SK-N-SH (cell line): ENCODE results near the gene TUBA8. TPM values are rescaled to one million over a fixed set of nuclear protein-coding genes. Genes with fewer than 3 reads are reported as not detected.

Experiments
- CTCF ChIA-PET: fragments of 300-600, 350-600 bp; formaldehyde crosslinking; extraction: SDS; loops from one replicate; lab custom pipeline; 2021; lab: Yijun Ruan, JAX
- POLR2A ChIA-PET: fragments of 350-600 bp; sonication (Branson Sonifier 250); formaldehyde crosslinking; extraction: SDS; loops from one replicate; lab custom pipeline; 2020; ENCODE audit warnings: antibody characterized with exemption, inconsistent platforms; lab: Yijun Ruan, JAX
- DNase-seq: peaks from one replicate; pipeline ENCODE4 v3.0.0; 2012
- H2AFZ ChIP-seq: fragments of 200-600 bp; sonication (generic); 2 replicates; pipeline ENCODE4 v1.8.1; 2016; ENCODE audit warnings: antibody characterized with exemption, mild to moderate bottlenecking, low read depth
- H3F3A ChIP-seq: fragments of 200-600 bp; sonication (generic); replicated peaks from 2 replicates; pipeline ENCODE3; 2016; ENCODE audit warnings: antibody characterized with exemption, mild to moderate bottlenecking; ENCODE audit not compliant: insufficient read depth
- H3K27ac ChIP-seq, 2 experiments: fragments of 200-500 bp in 1 of 2; fragments of 200-600 bp in 1 of 2; sonication (Bioruptor generic) in 1 of 2; sonication (generic), shearing (Covaris generic) in 1 of 2; 2 replicates each; pipeline versions ENCODE4 v1.5.1 to v1.6.1; 2014 to 2016; ENCODE audit warnings: low read depth in 2 of 2, inconsistent platforms in 1 of 2, low read length in 1 of 2, mild to moderate bottlenecking in 1 of 2, mixed read lengths in 1 of 2
- H3K27me3 ChIP-seq: fragments of 200-600 bp; sonication (generic), shearing (Covaris generic); 2 replicates; pipeline ENCODE4 v1.6.1; 2016; ENCODE audit warnings: mixed run types; ENCODE audit not compliant: insufficient read depth
- H3K36me3 ChIP-seq, 2 experiments: fragments of 200-500 bp in 1 of 2; fragments of 200-600 bp in 1 of 2; sonication (Bioruptor generic) in 1 of 2; sonication (generic) in 1 of 2; replicated peaks in 1 of 2; 2 replicates each; pipeline versions ENCODE3 to v1.5.1; 2014 to 2016; ENCODE audit warnings: low read length in 1 of 2, mild to moderate bottlenecking in 1 of 2; ENCODE audit not compliant: insufficient read depth in 2 of 2, control insufficient read depth in 1 of 2
- H3K4me1 ChIP-seq, 2 experiments: fragments of 200-500 bp in 1 of 2; fragments of 200-600 bp in 1 of 2; sonication (Bioruptor generic) in 1 of 2; sonication (generic), shearing (Covaris generic) in 1 of 2; 2 replicates each; pipeline versions ENCODE4 v1.5.1 to v1.6.1; 2014 to 2016; ENCODE audit warnings: low read depth in 1 of 2, low read length in 1 of 2, mixed run types in 1 of 2; ENCODE audit not compliant: insufficient read depth in 2 of 2, control insufficient read depth in 1 of 2
- H3K4me2 ChIP-seq: fragments of 200-600 bp; sonication (generic), shearing (Covaris generic); 2 replicates; pipeline ENCODE4 v1.6.1; 2017; ENCODE audit warnings: mixed run types
- H3K4me3 ChIP-seq, 2 experiments: fragments of 200-500 bp in 1 of 2; fragments of 200-600 bp in 1 of 2; sonication (Bioruptor generic) in 1 of 2; sonication (generic), shearing (Covaris generic) in 1 of 2; 2 replicates each; pipeline versions ENCODE4 v1.5.1 to v1.8.1; 2014 to 2016; ENCODE audit warnings: low read depth in 2 of 2, inconsistent platforms in 1 of 2, low read length in 1 of 2, mild to moderate bottlenecking in 1 of 2, mixed read lengths in 1 of 2, moderate library complexity in 1 of 2
- H3K79me2 ChIP-seq: fragments of 200-600 bp; sonication (generic); 2 replicates; pipeline ENCODE4 v1.8.1; 2017; ENCODE audit warnings: mild to moderate bottlenecking; ENCODE audit not compliant: insufficient read depth
- H3K9ac ChIP-seq: fragments of 200-600 bp; sonication (generic); 2 replicates; pipeline ENCODE4 v1.6.1; 2017; ENCODE audit warnings: mixed run types
- H3K9me2 ChIP-seq: fragments of 200-600 bp; sonication (generic); 2 replicates; pipeline ENCODE4 v1.6.1; 2017; ENCODE audit warnings: mixed run types
- H3K9me3 ChIP-seq: fragments of 200-600 bp; sonication (generic); 2 replicates; pipeline ENCODE4 v1.6.1; 2017; ENCODE audit warnings: mixed run types, mild to moderate bottlenecking, moderate library complexity
- H4K20me1 ChIP-seq: fragments of 200-600 bp; sonication (generic); 2 replicates; pipeline ENCODE4 v1.6.1; 2017; ENCODE audit warnings: mild to moderate bottlenecking, mixed run types; ENCODE audit not compliant: insufficient read depth
- FOSL2 ChIP-seq: IDR thresholded peaks from 2 replicates; pipeline ENCODE4 v1.4.0; 2012; ENCODE audit warnings: low read depth, mild to moderate bottlenecking, moderate library complexity, borderline replicate concordance
- FOXJ3 ChIP-seq: sonication (generic); formaldehyde crosslinking; IDR thresholded peaks from 2 replicates; pipeline ENCODE4 v1.5.1; 2020; ENCODE audit warnings: mild to moderate bottlenecking, missing genetic modification reagents
- GABPA ChIP-seq: IDR thresholded peaks from 2 replicates; pipeline ENCODE4 v1.4.0; 2012; ENCODE audit warnings: low read depth, mild to moderate bottlenecking
- MEF2A ChIP-seq: IDR thresholded peaks from 2 replicates; pipeline ENCODE4 v1.4.0; 2012; ENCODE audit warnings: low read depth, borderline replicate concordance
- MXI1 ChIP-seq: IDR thresholded peaks from 2 replicates; pipeline ENCODE4 v1.6.1; 2012; ENCODE audit warnings: mild to moderate bottlenecking, low read depth, low read length, improper control_type of control experiment
- NFIC ChIP-seq: IDR thresholded peaks from 2 replicates; pipeline ENCODE4 v1.4.0; 2012; ENCODE audit warnings: borderline replicate concordance
- NRF1 ChIP-seq: IDR thresholded peaks from 2 replicates; pipeline ENCODE4 v1.6.1; 2012; ENCODE audit warnings: low read depth, mild to moderate bottlenecking, low read length
- RAD21 ChIP-seq: IDR thresholded peaks from 2 replicates; pipeline ENCODE4 v1.6.1; 2012; ENCODE audit warnings: mild to moderate bottlenecking, low read length
- RCOR1 ChIP-seq: fragments of 150-350 bp; IDR thresholded peaks from 2 replicates; pipeline ENCODE4 v1.6.1; 2017; ENCODE audit warnings: antibody characterized with exemption, low read length
- RFX5 ChIP-seq: IDR thresholded peaks from 2 replicates; pipeline ENCODE4 v1.6.1; 2012; ENCODE audit warnings: mild to moderate bottlenecking, improper control_type of control experiment, low read length
- RXRA ChIP-seq: IDR thresholded peaks from 2 replicates; pipeline ENCODE4 v1.4.0; 2012; ENCODE audit warnings: low read depth, mild to moderate bottlenecking, borderline replicate concordance
- SMC3 ChIP-seq: IDR thresholded peaks from 2 replicates; pipeline ENCODE4 v1.6.1; 2012; ENCODE audit warnings: low read depth, low read length, improper control_type of control experiment
- TAF1 ChIP-seq: IDR thresholded peaks from 2 replicates; pipeline ENCODE4 v1.6.1; 2012; ENCODE audit warnings: low read depth, mild to moderate bottlenecking, low read length, moderate library complexity, borderline replicate concordance
- TCF12 ChIP-seq: IDR thresholded peaks from 2 replicates; pipeline ENCODE4 v1.4.0; 2012
- TEAD4 ChIP-seq: IDR thresholded peaks from 2 replicates; pipeline ENCODE4 v1.4.0; 2012; ENCODE audit warnings: mild to moderate bottlenecking, borderline replicate concordance; ENCODE audit not compliant: insufficient read depth
- USF1 ChIP-seq: IDR thresholded peaks from 2 replicates; pipeline ENCODE4 v1.4.0; 2012; ENCODE audit warnings: low read depth, borderline replicate concordance
- WGBS: methylation state at CpG from one replicate; pipeline ENCODE4 v1.1.6; 2017; ENCODE audit warnings: low lambda C conversion rate; 5-methylcytosine and 5-hydroxymethylcytosine counted together
- polyA plus RNA-seq, 3 experiments: library from polyadenylated mRNA; depleted of rRNA; stranded (reverse); fragments of >200 nt; gene quantifications; 2 replicates each; pipeline ENCODE4 v1.2.3, GENCODE V29; 2012
- TF ChIP-seq, protein P1 (sequence below): fragments of 200-600 bp; sonication (generic); IDR thresholded peaks from 2 replicates; pipeline ENCODE4 v1.6.1; 2017; ENCODE audit warnings: antibody characterized with exemption, mild to moderate bottlenecking, moderate library complexity
- TF ChIP-seq, protein P2 (sequence below): IDR thresholded peaks from 2 replicates; pipeline ENCODE4; 2012
- TF ChIP-seq, protein P3 (sequence below): fragments of 150-350 bp; IDR thresholded peaks from 2 replicates; pipeline ENCODE4 v1.6.1; 2016; ENCODE audit warnings: mild to moderate bottlenecking, low read depth, low read length

TUBA8 gene
- polyA plus RNA-seq, 1 of the 3 experiments (the other 2 are of a cell fraction) = 1.7 TPM

- TF ChIP-seq, protein P1, sequence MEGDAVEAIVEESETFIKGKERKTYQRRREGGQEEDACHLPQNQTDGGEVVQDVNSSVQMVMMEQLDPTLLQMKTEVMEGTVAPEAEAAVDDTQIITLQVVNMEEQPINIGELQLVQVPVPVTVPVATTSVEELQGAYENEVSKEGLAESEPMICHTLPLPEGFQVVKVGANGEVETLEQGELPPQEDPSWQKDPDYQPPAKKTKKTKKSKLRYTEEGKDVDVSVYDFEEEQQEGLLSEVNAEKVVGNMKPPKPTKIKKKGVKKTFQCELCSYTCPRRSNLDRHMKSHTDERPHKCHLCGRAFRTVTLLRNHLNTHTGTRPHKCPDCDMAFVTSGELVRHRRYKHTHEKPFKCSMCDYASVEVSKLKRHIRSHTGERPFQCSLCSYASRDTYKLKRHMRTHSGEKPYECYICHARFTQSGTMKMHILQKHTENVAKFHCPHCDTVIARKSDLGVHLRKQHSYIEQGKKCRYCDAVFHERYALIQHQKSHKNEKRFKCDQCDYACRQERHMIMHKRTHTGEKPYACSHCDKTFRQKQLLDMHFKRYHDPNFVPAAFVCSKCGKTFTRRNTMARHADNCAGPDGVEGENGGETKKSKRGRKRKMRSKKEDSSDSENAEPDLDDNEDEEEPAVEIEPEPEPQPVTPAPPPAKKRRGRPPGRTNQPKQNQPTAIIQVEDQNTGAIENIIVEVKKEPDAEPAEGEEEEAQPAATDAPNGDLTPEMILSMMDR = peak; percentile 92
- TF ChIP-seq USF1 = no peak
- 0 out of 2 replicates have a peak, but pooled peaks have one; percentile 5 for TF ChIP-seq TCF12
- peak; percentile 100 for TF ChIP-seq RAD21
- TF ChIP-seq NRF1 = peak; percentile 56
- peak; percentile 63; the same call in 1 of the 2 replicates for TF ChIP-seq MXI1
- no peak for TF ChIP-seq TAF1
- peak; percentile 97 for TF ChIP-seq SMC3
- TF ChIP-seq, all 33 proteins: peak for 6
- ChIA-PET POLR2A (interaction anchor here (1.0 to 1.1 kb wide), 2 partner anchors 52 to 172 kb away, joined by 3 read pairs; no protein-coding TSS in a partner anchor), CTCF (interaction anchor here (0.6 to 9.7 kb wide), 82 partner anchors 10 to 518 kb away, joined by 3 to 186 read pairs (median 5); partner anchors contain the start of genes MICAL3 and TUBA8)
- Histone ChIP-seq H3K4me3 (peak overlapping the region; percentile 1 to 26; a peak in 1 of 4 replicates), H3F3A (peaks cover 7% of the 10 kb centered on the region), H3K27me3 (no peaks in the 10 kb centered on the region), H3K36me3 (peaks cover 9 to 10% of the 10 kb centered on the region in 2 experiments), H2AFZ (peak overlapping the region; percentile 79; the same call in 1 of the 2 replicates), H3K9ac (0 out of 2 replicates have a peak overlapping the region, but pooled peaks have one; percentile 88), H3K4me1 (peaks cover 14 to 23% of the 10 kb centered on the region in 2 experiments), H3K4me2 (peak overlapping the region; percentile 99), H3K9me3 (no peaks in the 10 kb centered on the region), H3K79me2 (peaks cover 38% of the 10 kb centered on the region), H4K20me1 (no peaks in the 10 kb centered on the region), H3K9me2 (no peaks in the 10 kb centered on the region), H3K27ac (peak overlapping the region; percentile 58 to 64)
- 27% methylated on average over 13 of the region's 13 CpGs for WGBS
- DNase-seq = peak; percentile 72
Measured at GRCh38 chr22:18075720-18076497, 34.7 kb upstream of the TUBA8 start.

DNA sequence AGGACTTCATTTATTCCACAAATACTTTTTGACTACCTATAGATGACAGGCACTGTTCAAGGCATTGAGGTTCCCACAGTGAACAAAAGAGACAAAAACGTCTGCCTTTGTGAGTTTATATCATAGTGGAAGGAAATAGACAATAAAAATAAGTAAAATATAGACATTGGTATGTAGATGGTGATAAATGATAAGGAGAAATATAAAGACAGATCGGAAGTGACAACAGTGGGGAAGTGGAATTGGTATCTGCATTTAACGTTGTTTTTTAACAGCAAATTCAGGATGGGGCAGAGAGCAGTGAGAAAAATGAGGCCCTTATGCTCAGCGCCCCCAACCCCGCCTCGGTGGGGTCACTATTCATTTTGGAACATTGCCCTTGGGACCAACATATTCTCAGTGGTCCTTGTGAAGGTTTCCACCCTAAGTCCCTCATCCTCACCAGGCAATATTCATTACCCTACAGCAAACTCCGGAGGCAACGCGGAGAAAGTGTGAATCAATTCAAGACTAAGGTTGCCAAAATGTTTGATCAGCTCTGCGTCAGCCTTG is 33.4 kb upstream of the TUBA8 start:
- CTCF ChIA-PET = interaction anchor here (0.8 to 9.7 kb wide), 23 partner anchors 13 to 519 kb away, joined by 3 to 186 read pairs (median 8); no protein-coding TSS in a partner anchor
- WGBS = 7% methylated on average over 7 of the region's 10 CpGs

More for the DNA sequence above, 33.4 kb upstream of the TUBA8 start:
- Histone ChIP-seq H3K36me3 (peaks cover 15 to 19% of the 10 kb centered on the region in 2 experiments), H3K79me2 (peaks cover 49% of the 10 kb centered on the region), H3K9me3 (no peaks in the 10 kb centered on the region), H3K9me2 (no peaks in the 10 kb centered on the region), H3K4me2 (peak overlapping the region; percentile 99), H3F3A (peaks cover 7% of the 10 kb centered on the region), H3K27me3 (no peaks in the 10 kb centered on the region), H3K9ac (peak overlapping the region; percentile 88), H2AFZ (peak overlapping the region; percentile 76), H4K20me1 (no peaks in the 10 kb centered on the region)
- POLR2A ChIA-PET = interaction anchor here (1.1 to 1.3 kb wide), 3 partner anchors 54 to 304 kb away, joined by 3 to 5 read pairs (median 5); no protein-coding TSS in a partner anchor
- DNase-seq = no peak
- TF ChIP-seq RCOR1 = no peak
- TF ChIP-seq MEF2A = no peak
- TF ChIP-seq TEAD4 = no peak
- no peak for TF ChIP-seq GABPA
- no peak for TF ChIP-seq FOXJ3 (CRISPR knock-in tag)
- no peak for TF ChIP-seq RXRA
- no peak for TF ChIP-seq TAF1
- no peak for TF ChIP-seq FOSL2
- TF ChIP-seq, protein P2, sequence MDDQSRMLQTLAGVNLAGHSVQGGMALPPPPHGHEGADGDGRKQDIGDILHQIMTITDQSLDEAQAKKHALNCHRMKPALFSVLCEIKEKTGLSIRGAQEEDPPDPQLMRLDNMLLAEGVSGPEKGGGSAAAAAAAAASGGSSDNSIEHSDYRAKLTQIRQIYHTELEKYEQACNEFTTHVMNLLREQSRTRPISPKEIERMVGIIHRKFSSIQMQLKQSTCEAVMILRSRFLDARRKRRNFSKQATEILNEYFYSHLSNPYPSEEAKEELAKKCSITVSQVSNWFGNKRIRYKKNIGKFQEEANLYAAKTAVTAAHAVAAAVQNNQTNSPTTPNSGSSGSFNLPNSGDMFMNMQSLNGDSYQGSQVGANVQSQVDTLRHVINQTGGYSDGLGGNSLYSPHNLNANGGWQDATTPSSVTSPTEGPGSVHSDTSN = no peak
- no peak for TF ChIP-seq RFX5
- no peak for TF ChIP-seq USF1
- TF ChIP-seq NFIC = no peak
- TF ChIP-seq, protein P3, sequence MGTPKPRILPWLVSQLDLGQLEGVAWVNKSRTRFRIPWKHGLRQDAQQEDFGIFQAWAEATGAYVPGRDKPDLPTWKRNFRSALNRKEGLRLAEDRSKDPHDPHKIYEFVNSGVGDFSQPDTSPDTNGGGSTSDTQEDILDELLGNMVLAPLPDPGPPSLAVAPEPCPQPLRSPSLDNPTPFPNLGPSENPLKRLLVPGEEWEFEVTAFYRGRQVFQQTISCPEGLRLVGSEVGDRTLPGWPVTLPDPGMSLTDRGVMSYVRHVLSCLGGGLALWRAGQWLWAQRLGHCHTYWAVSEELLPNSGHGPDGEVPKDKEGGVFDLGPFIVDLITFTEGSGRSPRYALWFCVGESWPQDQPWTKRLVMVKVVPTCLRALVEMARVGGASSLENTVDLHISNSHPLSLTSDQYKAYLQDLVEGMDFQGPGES = no peak
- TF ChIP-seq, all 33 proteins: peak for 0
- Histone ChIP-seq H3K4me3 (peak overlapping the region; percentile 90 to 96), H3K4me1 (peaks cover 14 to 23% of the 10 kb centered on the region in 2 experiments), H3K27ac (peak overlapping the region; percentile 58 to 80; a peak in 3 of 4 replicates)
